NCI-H446 (cell line): ENCODE results near the gene SUMO3.

Experiments used
- DNase-seq, 2 experiments: peaks; one replicate each; lab custom pipeline; 2025; lab: John Stamatoyannopoulos, UW

Gene SUMO3

GRCh38 chr21:44828362-44829056 is 10.6 kb upstream of the SUMO3 start:
- no peak for DNase-seq

- no peak for DNase-seq
Observed at GRCh38 chr21:44823179-44823660, 5.4 kb upstream of the SUMO3 start.

GRCh38 chr21:44822484-44823178 is 4.8 kb upstream of the SUMO3 start:
- no peak for DNase-seq

- no peak for DNase-seq
Observed at GRCh38 chr21:44820851-44821250, 3.0 kb upstream of the SUMO3 start.

GRCh38 chr21:44819283-44820243 is 1.7 kb upstream of the SUMO3 start:
- no peak for DNase-seq

GRCh38 chr21:44818640-44819011 is 764 bp upstream of the SUMO3 start:
- no peak for DNase-seq

- peak; percentile 59 to 94 for DNase-seq
Observed at GRCh38 chr21:44817506-44817880, 369 bp downstream of the SUMO3 start.

- DNase-seq = no peak
Observed at GRCh38 chr21:44816761-44817505, 929 bp downstream of the SUMO3 start.

- DNase-seq = no peak
Observed at GRCh38 chr21:44815852-44816628, 1.8 kb downstream of the SUMO3 start.

- DNase-seq = no peak
Observed at GRCh38 chr21:44815225-44815624, 2.6 kb downstream of the SUMO3 start.

- no peak for DNase-seq
Observed at GRCh38 chr21:44814498-44815023, 3.3 kb downstream of the SUMO3 start.

GRCh38 chr21:44813727-44814126 is 4.1 kb downstream of the SUMO3 start:
- no peak for DNase-seq

GRCh38 chr21:44813149-44813548 is 4.7 kb downstream of the SUMO3 start:
- no peak for DNase-seq

- DNase-seq = no peak
Observed at GRCh38 chr21:44812640-44813039, 5.2 kb downstream of the SUMO3 start.

GRCh38 chr21:44810779-44811178 is 7.1 kb downstream of the SUMO3 start:
- DNase-seq = no peak

- DNase-seq = no peak
Observed at GRCh38 chr21:44805859-44806258, 12.0 kb downstream of the SUMO3 start.

- DNase-seq = peak in 1 of 2 experiments; percentile 21
Observed at GRCh38 chr21:44805226-44805625, 12.6 kb downstream of the SUMO3 start.

- DNase-seq = peak in 1 of 2 experiments; percentile 47
Observed at GRCh38 chr21:44804762-44805161, 13.1 kb downstream of the SUMO3 start.

GRCh38 chr21:44803651-44804050 is 14.2 kb downstream of the SUMO3 start:
- DNase-seq = no peak

GRCh38 chr21:44802396-44803153 is 15.3 kb downstream of the SUMO3 start:
- DNase-seq = no peak
